OCI-LY7 (cell line): ENCODE results near the gene ELMO1. TPM values are rescaled to one million over a fixed set of nuclear protein-coding genes. Genes with fewer than 3 reads are reported as not detected.

ENCODE experiments used
- BruUV-seq: library from RNA; stranded (reverse); fragments of 400-500 nt; replicated peaks from 2 replicates; lab custom pipeline; 2021; lab: Mats Ljungman, UMichigan
- CTCF ChIA-PET: fragments of 300-600 bp; sonication (Branson Sonifier 250); formaldehyde crosslinking; loops from one replicate; lab custom pipeline; 2022; ENCODE audit warnings: antibody characterized with exemption; ENCODE audit not compliant: unreplicated experiment; lab: Charles Lee
- POLR2A ChIA-PET: fragments of 300-600 bp; sonication (Branson Sonifier 250); formaldehyde crosslinking; loops from one replicate; lab custom pipeline; 2022; ENCODE audit warnings: antibody characterized with exemption; lab: Charles Lee
- DNase-seq: peaks from one replicate; pipeline ENCODE4 v3.0.0-alpha.2; 2015; ENCODE audit warnings: low spot score
- H2AFZ ChIP-seq: fragments of 200-600 bp; sonication (generic), shearing (Covaris generic); 2 replicates; pipeline ENCODE4 v1.6.1; 2014; ENCODE audit warnings: mild to moderate bottlenecking, antibody characterized with exemption, low read length, moderate library complexity
- H3K27ac ChIP-seq: fragments of 200-600 bp; sonication (generic); 2 replicates; pipeline ENCODE4 v1.5.1; 2014; ENCODE audit warnings: mixed run types, low read depth, mild to moderate bottlenecking, moderate library complexity, low read length, inconsistent platforms; ENCODE audit not compliant: poor library complexity, severe bottlenecking
- H3K36me3 ChIP-seq: fragments of 200-600 bp; sonication (generic); 2 replicates; pipeline ENCODE4 v1.6.1; 2014; ENCODE audit warnings: mild to moderate bottlenecking, antibody characterized with exemption, low read length, moderate library complexity, mixed read lengths; ENCODE audit not compliant: insufficient read depth
- H3K4me1 ChIP-seq: fragments of 200-600 bp; sonication (generic); 2 replicates; pipeline ENCODE4 v1.5.1; 2014; ENCODE audit warnings: mild to moderate bottlenecking, low read length; ENCODE audit not compliant: insufficient read depth, poor library complexity, severe bottlenecking
- H3K4me2 ChIP-seq: fragments of 200-600 bp; sonication (generic); 2 replicates; pipeline ENCODE4 v1.6.1; 2014; ENCODE audit warnings: mild to moderate bottlenecking, low read length
- H3K4me3 ChIP-seq: fragments of 200-600 bp; sonication (generic); 2 replicates; pipeline ENCODE4 v1.5.1; 2014; ENCODE audit warnings: mild to moderate bottlenecking, low read depth, low read length; ENCODE audit not compliant: poor library complexity, severe bottlenecking
- H3K79me2 ChIP-seq: fragments of 200-600 bp; sonication (generic); 2 replicates; pipeline ENCODE4 v1.6.1; 2016; ENCODE audit warnings: low read depth, mild to moderate bottlenecking, low read length, moderate library complexity, mixed read lengths; ENCODE audit not compliant: insufficient read depth
- H3K9me2 ChIP-seq: fragments of 200-600 bp; sonication (generic); 2 replicates; pipeline ENCODE4 v1.6.1; 2016; ENCODE audit warnings: mild to moderate bottlenecking, low read length, mixed read lengths; ENCODE audit not compliant: insufficient read depth
- H3K9me3 ChIP-seq: fragments of 200-600 bp; sonication (generic); 2 replicates; pipeline ENCODE4 v1.6.1; 2014; ENCODE audit warnings: mild to moderate bottlenecking, mixed run types, low read length, mixed read lengths
- H4K20me1 ChIP-seq: fragments of 200-600 bp; sonication (generic); 2 replicates; pipeline ENCODE4 v1.6.1; 2014; ENCODE audit warnings: mild to moderate bottlenecking, antibody characterized with exemption, low read length, moderate library complexity, mixed read lengths; ENCODE audit not compliant: insufficient read depth
- CTCF ChIP-seq: fragments of 200-600 bp; sonication (generic); conservative IDR thresholded peaks from 2 replicates; pipeline ENCODE4 v1.5.1; 2014; ENCODE audit warnings: mild to moderate bottlenecking, antibody characterized with exemption, low read length, moderate library complexity, mixed read lengths
- EZH2phosphoT487 ChIP-seq: fragments of 200-600 bp; sonication (generic); IDR thresholded peaks from 2 replicates; pipeline ENCODE4 v1.6.1; 2018; ENCODE audit warnings: low read depth, borderline replicate concordance, mild to moderate bottlenecking, mixed run types, antibody characterized with exemption, low read length, moderate library complexity, mixed read lengths
- intact Hi-C: fragments of 100-400 bp; cut with micrococcal nuclease; formaldehyde crosslinking; loops from one replicate; pipeline ENCODE4 v1.10.0; 2022; ENCODE audit not compliant: unreplicated experiment
- total RNA-seq, 2 experiments: library from RNA; depleted of rRNA in 1 of 2; stranded (reverse); fragments of >200 nt in 1 of 2; shearing (Covaris generic) in 1 of 2; gene quantifications; 2 replicates each; pipeline ENCODE4 v1.2.3, GENCODE V29; 2014 to 2022

ELMO1 gene
- total RNA-seq, 2 experiments from 2014 or later: 101 to 103 TPM

DNA sequence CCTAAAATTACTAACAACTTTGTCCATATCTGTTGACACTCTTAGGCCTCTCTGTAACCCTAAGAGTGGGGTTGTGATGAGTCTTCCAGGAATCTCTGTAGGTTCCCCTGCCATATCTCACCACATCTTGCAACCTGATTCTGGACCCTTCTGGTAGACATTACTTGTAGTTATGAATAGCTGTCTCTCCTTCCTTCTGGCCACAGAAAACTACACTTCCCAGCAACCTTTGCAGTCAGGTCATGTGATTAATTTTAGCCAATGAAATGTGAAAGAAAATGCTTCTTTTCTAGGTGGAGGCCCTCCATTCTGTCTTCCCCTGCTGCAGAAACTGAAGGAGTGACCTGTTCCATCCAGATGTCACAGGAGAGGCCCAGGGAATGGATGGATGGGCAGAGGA, 576.8 kb downstream of the ELMO1 start:
- intact Hi-C loops: no loop called here
- DNase-seq: peak; percentile 28
- ChIA-PET CTCF (no interaction called here), POLR2A (interaction anchor here (0.8 kb wide), 1 partner anchor 1005 kb away, joined by 4 read pairs; no protein-coding TSS in a partner anchor)
- Histone ChIP-seq H3K36me3 (peaks cover 87% of the 10 kb centered on the region), H3K9me3 (no peaks in the 10 kb centered on the region), H3K4me3 (no peak overlapping the region), H3K27ac (no peak overlapping the region), H3K4me2 (no peak overlapping the region), H3K9me2 (no peaks in the 10 kb centered on the region), H3K4me1 (no peaks in the 10 kb centered on the region), H3K79me2 (no peaks in the 10 kb centered on the region), H4K20me1 (no peaks in the 10 kb centered on the region), H2AFZ (no peak overlapping the region)
- no peak for TF ChIP-seq EZH2phosphoT487
- TF ChIP-seq CTCF: no peak
- BruUV-seq: no TSS peak

DNA sequence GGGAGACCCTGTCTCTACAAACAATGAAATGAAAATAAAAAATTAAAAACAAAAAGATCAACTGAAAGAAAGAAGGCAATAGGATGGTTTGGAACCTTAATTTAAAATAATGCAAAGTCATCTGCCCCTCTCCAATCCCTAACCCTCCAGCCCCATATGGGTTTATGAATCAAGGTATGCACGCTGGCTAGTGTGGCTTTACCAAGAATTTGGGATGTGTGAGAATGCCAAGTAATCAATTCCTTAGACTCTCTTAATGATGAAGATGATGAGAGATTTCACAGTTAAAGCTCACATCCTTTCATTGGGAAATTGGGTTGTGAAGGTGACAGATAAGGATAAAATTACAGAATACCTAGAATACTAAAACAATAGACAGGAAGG, 577.3 kb downstream of the ELMO1 start:
- Histone ChIP-seq H3K9me3 (no peaks in the 10 kb centered on the region), H2AFZ (no peak overlapping the region), H3K9me2 (no peaks in the 10 kb centered on the region), H3K27ac (no peak overlapping the region), H4K20me1 (no peaks in the 10 kb centered on the region), H3K4me3 (no peak overlapping the region), H3K36me3 (peaks cover 85% of the 10 kb centered on the region), H3K4me1 (no peaks in the 10 kb centered on the region), H3K79me2 (no peaks in the 10 kb centered on the region), H3K4me2 (no peak overlapping the region)
- DNase-seq: no peak
- intact Hi-C loops: no loop called here
- ChIA-PET POLR2A (interaction anchor here (0.8 kb wide), 1 partner anchor 1005 kb away, joined by 4 read pairs; no protein-coding TSS in a partner anchor), CTCF (no interaction called here)
- BruUV-seq: no TSS peak
- no peak for TF ChIP-seq CTCF

DNA sequence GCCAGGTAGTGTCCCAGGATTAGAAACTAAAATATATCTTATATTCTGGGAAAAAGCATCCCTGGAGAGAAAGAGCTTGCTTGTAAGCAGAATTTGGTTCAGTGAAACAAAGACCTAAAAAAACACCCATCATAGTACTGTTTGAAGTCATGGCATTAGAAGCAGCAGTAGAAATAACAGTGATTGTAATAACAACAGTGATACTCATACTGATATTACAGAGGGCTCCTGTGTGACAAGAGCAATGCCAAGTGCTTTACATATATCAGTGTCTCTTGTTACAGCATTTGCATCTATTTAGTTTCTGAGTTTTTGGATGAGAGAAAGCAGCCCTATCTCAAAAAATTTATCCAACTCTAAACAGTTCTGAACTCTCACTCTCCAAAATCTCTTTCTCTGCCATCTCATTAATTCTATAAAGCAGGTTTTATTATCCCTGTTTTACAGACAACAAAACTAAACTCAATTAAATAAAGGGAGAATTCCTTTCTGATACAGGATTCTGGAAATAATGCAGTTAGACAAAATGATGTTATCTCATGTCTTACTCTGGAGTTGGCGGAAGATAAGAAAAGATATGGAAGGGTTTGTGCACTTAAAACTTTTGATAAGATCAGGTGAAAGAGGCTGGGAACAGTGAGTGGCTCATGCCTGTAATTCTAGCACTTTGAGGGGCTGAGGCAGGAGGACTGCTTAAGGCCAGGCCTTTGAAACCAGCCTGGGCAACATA, 577.9 kb downstream of the ELMO1 start:
- no peak for DNase-seq
- Histone ChIP-seq H3K9me3 (no peaks in the 10 kb centered on the region), H2AFZ (no peak overlapping the region), H3K9me2 (no peaks in the 10 kb centered on the region), H3K4me2 (no peak overlapping the region), H4K20me1 (no peaks in the 10 kb centered on the region), H3K27ac (no peak overlapping the region), H3K79me2 (no peaks in the 10 kb centered on the region), H3K4me3 (no peak overlapping the region), H3K36me3 (peaks cover 89% of the 10 kb centered on the region), H3K4me1 (no peaks in the 10 kb centered on the region)
- TF ChIP-seq EZH2phosphoT487 (no peak), CTCF (no peak)
- BruUV-seq: no TSS peak
- ChIA-PET CTCF (interaction anchor here (0.5 kb wide), 1 partner anchor 1681 kb away, joined by 3 read pairs; no protein-coding TSS in a partner anchor), POLR2A (interaction anchor here (0.8 kb wide), 1 partner anchor 1006 kb away, joined by 4 read pairs; no protein-coding TSS in a partner anchor)
- intact Hi-C loops: no loop called here
